Panc1 (cell line): Measurements from ENCODE around the gene SBK2. TPM values are rescaled to one million over a fixed set of nuclear protein-coding genes. Genes with fewer than 3 reads are reported as not detected.

Experiments used
- ATAC-seq: fragments of 200-7000 bp; cut with Tn5 transposase; 2 replicates; pipeline ENCODE4 v1.9.1; 2020; ENCODE audit warnings: mild to moderate bottlenecking, moderate library complexity
- BruUV-seq: library from RNA; stranded (reverse); fragments of 400-500 nt; replicated peaks from 2 replicates; lab custom pipeline; 2021; lab: Mats Ljungman, UMichigan
- CTCF ChIA-PET: fragments of 300-600 bp; sonication (Branson Sonifier 250); formaldehyde crosslinking; loops from one replicate; lab custom pipeline; 2022; ENCODE audit warnings: antibody characterized with exemption; lab: Charles Lee
- POLR2A ChIA-PET: fragments of 300-600 bp; sonication (Branson Sonifier 250); formaldehyde crosslinking; loops from one replicate; lab custom pipeline; 2022; ENCODE audit warnings: antibody characterized with exemption; lab: Charles Lee
- DNase-seq: peaks from one replicate; pipeline ENCODE4 v3.0.0-alpha.2; 2010; ENCODE audit warnings: low read depth, low spot score
- H3K27ac ChIP-seq: 2 replicates; pipeline ENCODE4 v1.5.1; 2011; ENCODE audit warnings: mild to moderate bottlenecking, low read length, inconsistent platforms
- H3K27me3 ChIP-seq: fragments of 200-500 bp; sonication (Bioruptor generic); 2 replicates; pipeline ENCODE4 v1.6.0; 2014; ENCODE audit warnings: low read length, inconsistent platforms; ENCODE audit not compliant: control insufficient read depth, insufficient read depth
- H3K36me3 ChIP-seq: fragments of 200-500 bp; sonication (Bioruptor generic); 2 replicates; pipeline ENCODE4 v1.5.1; 2014; ENCODE audit warnings: inconsistent platforms, mild to moderate bottlenecking, low read length, moderate library complexity; ENCODE audit not compliant: control insufficient read depth, insufficient read depth
- H3K4me1 ChIP-seq: 2 replicates; pipeline ENCODE4 v1.5.1; 2011; ENCODE audit warnings: inconsistent platforms, mild to moderate bottlenecking, low read length, moderate library complexity; ENCODE audit not compliant: control insufficient read depth, insufficient read depth
- H3K4me3 ChIP-seq, 2 experiments: 2 replicates each; pipeline ENCODE4 v1.5.1; 2011 to 2012; ENCODE audit warnings: low read depth in 2 of 2, low read length in 2 of 2, mild to moderate bottlenecking in 2 of 2, inconsistent platforms in 1 of 2, moderate library complexity in 1 of 2
- H3K9me3 ChIP-seq: fragments of 200-500 bp; sonication (Bioruptor generic); 2 replicates; pipeline ENCODE4 v1.5.1; 2014; ENCODE audit warnings: low read depth, mild to moderate bottlenecking, inconsistent platforms, low read length, moderate library complexity; ENCODE audit not compliant: control insufficient read depth, insufficient read depth
- POLR2AphosphoS5 ChIP-seq: IDR thresholded peaks from 2 replicates; pipeline ENCODE4 v1.6.1; 2012; ENCODE audit warnings: mild to moderate bottlenecking, low read depth, low read length, moderate library complexity
- REST ChIP-seq, 2 experiments: IDR thresholded peaks; 2 replicates each; pipeline ENCODE4 v1.6.1; 2011 to 2012; ENCODE audit warnings: low read depth in 2 of 2, control low read depth in 1 of 2, low read length in 1 of 2, mild to moderate bottlenecking in 1 of 2, moderate library complexity in 1 of 2; ENCODE audit not compliant: insufficient read depth in 1 of 2
- SIN3A ChIP-seq: IDR thresholded peaks from 2 replicates; pipeline ENCODE4 v1.6.1; 2012; ENCODE audit warnings: low read depth, mild to moderate bottlenecking, low read length, moderate library complexity, borderline replicate concordance; ENCODE audit not compliant: insufficient read depth
- in situ Hi-C: cut with HindIII; loops from 2 replicates; pipeline ENCODE4 v1.10.0; 2016; ENCODE audit warnings: low sequenced_read_pairs, low pct_unique_long_range_greater_than_20kb
- intact Hi-C: fragments of 100-400 bp; cut with micrococcal nuclease; formaldehyde crosslinking; loops from one replicate; pipeline ENCODE4 v1.10.0; 2022; ENCODE audit not compliant: unreplicated experiment
- total RNA-seq: library from RNA; stranded (reverse); gene quantifications from one replicate; pipeline ENCODE4 v1.2.1, GENCODE V29; 2021; ENCODE audit not compliant: unreplicated experiment
- TF ChIP-seq, protein P1 (sequence below): fragments of 450-650 bp; IDR thresholded peaks from 2 replicates; pipeline ENCODE4 v1.5.1; 2017; ENCODE audit warnings: mild to moderate bottlenecking

The SBK2 gene
- total RNA-seq, 1 experiment from 2014 or later, result 0.69 TPM

- intact Hi-C loops (no loop called here), in situ Hi-C loops (no loop called here)
- no peak for ATAC-seq
- H3K4me3 ChIP-seq, result peak within 1 kb of the TSS; percentile 51 to 67
- CTCF ChIA-PET, result interaction anchor here (2.0 kb wide), 1 partner anchor 16 kb away, joined by 7 read pairs; no protein-coding TSS in a partner anchor
- TF ChIP-seq POLR2AphosphoS5, result no peak; the same call in 1 of the 2 replicates
- POLR2A ChIA-PET, result no interaction called here
- no TSS peak for BruUV-seq
- peaks cover 3% of the 10 kb centered on the region; the same call in 1 of the 2 replicates for H3K36me3 ChIP-seq
- no peak for DNase-seq
- H3K27ac ChIP-seq, result peak within 1 kb of the TSS; percentile 94
- H3K9me3 ChIP-seq, result no peaks in the 10 kb centered on the region
- peaks cover 75% of the 10 kb centered on the region for H3K4me1 ChIP-seq
- H3K27me3 ChIP-seq, result no peaks in the 10 kb centered on the region
Observed at GRCh38 chr19:55487924-55488687, 48.8 kb downstream of the SBK2 start, which contains the start of gene SSC5D. Gene SSC5D (plus strand): TSS chr19:55488436. CDS start chr19:55488590, 154 bp downstream.

- in situ Hi-C loops, result no loop called here
- ChIA-PET CTCF (interaction anchor here (0.6 to 2.0 kb wide), 4 partner anchors 17 to 43 kb away, joined by 3 to 7 read pairs (median 4); no protein-coding TSS in a partner anchor), POLR2A (interaction anchor here (0.5 kb wide), 1 partner anchor 87 kb away, joined by 8 read pairs; no protein-coding TSS in a partner anchor)
- H3K27ac ChIP-seq, result peak overlapping the region; percentile 94
- TF ChIP-seq SIN3A, result no peak
- peak; percentile 44 for TF ChIP-seq POLR2AphosphoS5
- DNase-seq (no peak), ATAC-seq (peak; percentile 54)
- BruUV-seq, result TSS peak; percentile 92
- H3K4me1 ChIP-seq, result peaks cover 67% of the 10 kb centered on the region
- peak overlapping the region; percentile 51 to 67 for H3K4me3 ChIP-seq
- no peaks in the 10 kb centered on the region for H3K27me3 ChIP-seq
- no peaks in the 10 kb centered on the region for H3K9me3 ChIP-seq
- intact Hi-C loops, result no loop called here
- peaks cover 3% of the 10 kb centered on the region; the same call in 1 of the 2 replicates for H3K36me3 ChIP-seq
Observed at GRCh38 chr19:55486971-55487923, 49.7 kb downstream of the SBK2 start.

- Histone ChIP-seq H3K4me1 (peaks cover 57% of the 10 kb centered on the region), H3K4me3 (peak overlapping the region; percentile 67 to 78), H3K27me3 (no peaks in the 10 kb centered on the region), H3K36me3 (peaks cover 3% of the 10 kb centered on the region; the same call in 1 of the 2 replicates), H3K27ac (peak overlapping the region; percentile 94), H3K9me3 (no peaks in the 10 kb centered on the region)
- no TSS peak for BruUV-seq
- in situ Hi-C loops, result no loop called here
- CTCF ChIA-PET, result interaction anchor here (0.6 to 2.0 kb wide), 5 partner anchors 18 to 233 kb away, joined by 3 to 7 read pairs (median 4); no protein-coding TSS in a partner anchor
- no peak for TF ChIP-seq SIN3A
- TF ChIP-seq, protein P1, sequence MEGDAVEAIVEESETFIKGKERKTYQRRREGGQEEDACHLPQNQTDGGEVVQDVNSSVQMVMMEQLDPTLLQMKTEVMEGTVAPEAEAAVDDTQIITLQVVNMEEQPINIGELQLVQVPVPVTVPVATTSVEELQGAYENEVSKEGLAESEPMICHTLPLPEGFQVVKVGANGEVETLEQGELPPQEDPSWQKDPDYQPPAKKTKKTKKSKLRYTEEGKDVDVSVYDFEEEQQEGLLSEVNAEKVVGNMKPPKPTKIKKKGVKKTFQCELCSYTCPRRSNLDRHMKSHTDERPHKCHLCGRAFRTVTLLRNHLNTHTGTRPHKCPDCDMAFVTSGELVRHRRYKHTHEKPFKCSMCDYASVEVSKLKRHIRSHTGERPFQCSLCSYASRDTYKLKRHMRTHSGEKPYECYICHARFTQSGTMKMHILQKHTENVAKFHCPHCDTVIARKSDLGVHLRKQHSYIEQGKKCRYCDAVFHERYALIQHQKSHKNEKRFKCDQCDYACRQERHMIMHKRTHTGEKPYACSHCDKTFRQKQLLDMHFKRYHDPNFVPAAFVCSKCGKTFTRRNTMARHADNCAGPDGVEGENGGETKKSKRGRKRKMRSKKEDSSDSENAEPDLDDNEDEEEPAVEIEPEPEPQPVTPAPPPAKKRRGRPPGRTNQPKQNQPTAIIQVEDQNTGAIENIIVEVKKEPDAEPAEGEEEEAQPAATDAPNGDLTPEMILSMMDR, result no peak; the same call in 1 of the 2 replicates
- TF ChIP-seq REST (IDR thresholded peaks at IDR 0.05; ENCODE audit: insufficient read depth in 1 of 2, low read depth in 2 of 2, low read length in 1 of 2), result no peak
- ATAC-seq (peak; percentile 39), DNase-seq (no peak)
- intact Hi-C loops, result no loop called here
- POLR2A ChIA-PET, result interaction anchor here (0.5 to 0.7 kb wide), 2 partner anchors 88 to 113 kb away, joined by 3 to 8 read pairs; partner anchors contain the start of gene FIZ1
Observed at GRCh38 chr19:55486043-55486970, 50.6 kb downstream of the SBK2 start.
